ENCODE data around the gene CCNJL.

DNA sequence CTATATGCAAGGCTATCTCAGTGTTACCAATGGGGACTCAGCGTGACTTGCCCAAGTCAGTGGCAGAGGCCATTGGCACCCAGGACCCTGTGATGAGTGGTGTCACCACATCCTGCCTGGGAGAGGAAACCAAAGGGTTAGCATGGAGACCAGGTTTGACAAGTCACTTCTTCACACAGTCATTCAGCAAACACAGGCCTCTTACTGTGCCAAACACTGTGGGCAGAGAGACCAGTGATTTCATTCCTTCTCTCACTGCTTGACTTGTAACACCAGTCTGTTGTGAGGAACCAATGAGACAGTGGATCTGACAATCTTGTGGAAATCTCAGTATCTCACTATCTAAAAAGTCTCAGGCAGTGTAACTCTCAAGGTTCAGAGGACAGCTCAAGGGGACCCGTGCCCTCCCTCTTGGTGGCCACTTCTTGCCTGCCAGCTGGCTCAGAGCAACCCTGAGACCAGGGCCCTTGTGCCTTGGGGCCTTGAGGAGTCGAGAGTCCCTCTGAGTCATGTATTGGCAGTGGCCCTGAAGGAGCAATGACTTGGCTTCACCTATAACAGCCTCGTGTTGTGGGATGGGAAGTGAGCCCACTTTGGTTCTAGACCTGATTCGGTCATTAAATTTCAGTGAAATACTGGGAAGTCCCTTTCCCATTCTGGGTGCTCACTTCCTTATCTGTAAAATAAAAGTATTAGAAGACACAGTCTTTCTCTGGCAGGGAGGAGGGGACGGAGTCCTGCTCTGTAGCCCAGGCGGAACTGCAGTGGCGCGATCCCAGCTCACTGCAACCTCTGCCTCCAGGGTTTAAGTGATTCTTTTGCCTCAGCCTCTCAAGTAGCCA is 81.5 kb downstream of the CCNJL start:
- TF ChIP-seq, protein P1, sequence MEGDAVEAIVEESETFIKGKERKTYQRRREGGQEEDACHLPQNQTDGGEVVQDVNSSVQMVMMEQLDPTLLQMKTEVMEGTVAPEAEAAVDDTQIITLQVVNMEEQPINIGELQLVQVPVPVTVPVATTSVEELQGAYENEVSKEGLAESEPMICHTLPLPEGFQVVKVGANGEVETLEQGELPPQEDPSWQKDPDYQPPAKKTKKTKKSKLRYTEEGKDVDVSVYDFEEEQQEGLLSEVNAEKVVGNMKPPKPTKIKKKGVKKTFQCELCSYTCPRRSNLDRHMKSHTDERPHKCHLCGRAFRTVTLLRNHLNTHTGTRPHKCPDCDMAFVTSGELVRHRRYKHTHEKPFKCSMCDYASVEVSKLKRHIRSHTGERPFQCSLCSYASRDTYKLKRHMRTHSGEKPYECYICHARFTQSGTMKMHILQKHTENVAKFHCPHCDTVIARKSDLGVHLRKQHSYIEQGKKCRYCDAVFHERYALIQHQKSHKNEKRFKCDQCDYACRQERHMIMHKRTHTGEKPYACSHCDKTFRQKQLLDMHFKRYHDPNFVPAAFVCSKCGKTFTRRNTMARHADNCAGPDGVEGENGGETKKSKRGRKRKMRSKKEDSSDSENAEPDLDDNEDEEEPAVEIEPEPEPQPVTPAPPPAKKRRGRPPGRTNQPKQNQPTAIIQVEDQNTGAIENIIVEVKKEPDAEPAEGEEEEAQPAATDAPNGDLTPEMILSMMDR (optimal IDR thresholded peaks at IDR 0.05 in 1 of 3, IDR thresholded peaks at IDR 0.05 in 1 of 3, conservative IDR thresholded peaks at IDR 0.05 in 1 of 3; ENCODE audit: extremely low read depth in 1 of 3, insufficient read depth in 2 of 3, low read length in 3 of 3) = no peak
- TF ChIP-seq EZH2 (IDR thresholded peaks at IDR 0.05; ENCODE audit: low read length) = no peak

All from keratinocyte (primary cell).